Liver (tissue), 10 donors: ENCODE results near the gene KCNRG. TPM values are rescaled to one million over a fixed set of nuclear protein-coding genes. Genes with fewer than 3 reads are reported as not detected.

Experiments used
- DNase-seq: peaks from one replicate; pipeline ENCODE4 v3.0.0-alpha.2; 2017; ENCODE audit warnings: low spot score
- H3K27ac ChIP-seq, 2 donors: one replicate each; pipeline ENCODE4 v1.7.0; 2013; ENCODE audit warnings: inconsistent platforms in 2 of 2, low read length in 2 of 2, control low read depth in 1 of 2, low read depth in 1 of 2, mild to moderate bottlenecking in 1 of 2
- H3K27me3 ChIP-seq, 4 donors: one replicate each; pipeline versions ENCODE4 v1.6.1 to v1.7.0; 2013; ENCODE audit warnings: low read length in 3 of 4, inconsistent platforms in 1 of 4, mild to moderate bottlenecking in 1 of 4, moderate library complexity in 1 of 4; ENCODE audit not compliant: control insufficient read depth in 4 of 4, insufficient read depth in 4 of 4
- H3K36me3 ChIP-seq, 4 donors: one replicate each; pipeline versions ENCODE4 v1.6.1 to v1.7.0; 2013; ENCODE audit warnings: low read length in 3 of 4, mild to moderate bottlenecking in 3 of 4, low read depth in 1 of 4, moderate library complexity in 1 of 4; ENCODE audit not compliant: control insufficient read depth in 4 of 4, insufficient read depth in 3 of 4
- H3K4me1 ChIP-seq, 4 donors: one replicate each; pipeline versions ENCODE4 v1.6.1 to v1.7.0; 2013; ENCODE audit warnings: low read length in 3 of 4, mild to moderate bottlenecking in 3 of 4, moderate library complexity in 1 of 4; ENCODE audit not compliant: control insufficient read depth in 4 of 4, insufficient read depth in 4 of 4
- H3K4me3 ChIP-seq, 3 donors: one replicate each; pipeline versions ENCODE4 v1.6.1 to v1.7.0; 2013; ENCODE audit warnings: low read length in 3 of 3, control low read depth in 1 of 3, low read depth in 1 of 3, mild to moderate bottlenecking in 1 of 3
- H3K9ac ChIP-seq, 2 donors: one replicate each; pipeline ENCODE4 v1.7.0; 2013; ENCODE audit warnings: low read length in 2 of 2, mild to moderate bottlenecking in 2 of 2, moderate library complexity in 2 of 2, control low read depth in 1 of 2, low read depth in 1 of 2
- H3K9me3 ChIP-seq, 4 donors: one replicate each; pipeline versions ENCODE4 v1.6.1 to v1.7.0; 2013; ENCODE audit warnings: low read length in 3 of 4; ENCODE audit not compliant: control insufficient read depth in 4 of 4
- CTCF ChIP-seq: fragments of 150-350 bp; IDR thresholded peaks from 2 replicates; pipeline ENCODE4 v1.5.1; 2017; ENCODE audit warnings: improper control_type of control experiment, low read depth, low read length; ENCODE audit not compliant: missing input control
- EGR1 ChIP-seq, 2 donors: IDR thresholded peaks; 2 replicates each; pipeline ENCODE4 v1.6.1; 2016 to 2018; ENCODE audit warnings: antibody characterized with exemption in 2 of 2, low read depth in 2 of 2
- FOXA1 ChIP-seq: IDR thresholded peaks from 2 replicates; pipeline ENCODE4 v1.6.1; 2016; ENCODE audit warnings: antibody characterized with exemption
- FOXA2 ChIP-seq: IDR thresholded peaks from 2 replicates; pipeline ENCODE4 v1.6.1; 2016; ENCODE audit warnings: antibody characterized with exemption
- GABPA ChIP-seq, 2 donors: IDR thresholded peaks in 1 of 2; conservative IDR thresholded peaks in 1 of 2; 2 replicates each; pipeline ENCODE4 v1.6.1; 2016; ENCODE audit warnings: antibody characterized with exemption in 2 of 2, mild to moderate bottlenecking in 1 of 2, moderate library complexity in 1 of 2
- HNF4A ChIP-seq, 2 donors: conservative IDR thresholded peaks; 2 replicates each; pipeline ENCODE4 v1.6.1; 2016; ENCODE audit warnings: antibody characterized with exemption in 2 of 2, mild to moderate bottlenecking in 2 of 2
- HNF4G ChIP-seq: IDR thresholded peaks from 2 replicates; pipeline ENCODE4 v1.6.1; 2016; ENCODE audit warnings: antibody characterized with exemption
- JUND ChIP-seq, 2 donors: IDR thresholded peaks; 2 replicates each; pipeline ENCODE4 v1.6.1; 2016; ENCODE audit warnings: antibody characterized with exemption in 2 of 2
- NR2F2 ChIP-seq: IDR thresholded peaks from 2 replicates; pipeline ENCODE4 v1.6.1; 2016; ENCODE audit warnings: antibody characterized with exemption
- RAD21 ChIP-seq, 2 donors: IDR thresholded peaks; 2 replicates each; pipeline ENCODE4 v1.6.1; 2016; ENCODE audit warnings: antibody characterized with exemption in 2 of 2, mild to moderate bottlenecking in 2 of 2
- SP1 ChIP-seq: IDR thresholded peaks from 2 replicates; pipeline ENCODE4 v1.6.1; 2018; ENCODE audit warnings: antibody characterized with exemption, mild to moderate bottlenecking
- YY1 ChIP-seq: IDR thresholded peaks from 2 replicates; pipeline ENCODE4 v1.6.1; 2016; ENCODE audit warnings: antibody characterized with exemption, mild to moderate bottlenecking
- polyA plus RNA-seq, 2 donors: library from polyadenylated mRNA; stranded (reverse) in 1 of 2; unstranded in 1 of 2; fragments of 200-250 nt in 1 of 2; fragments of >200 nt in 1 of 2; fragmentation: Nextera tagmentation in 1 of 2; extraction: Ambion mirVana in 1 of 2; gene quantifications; one replicate each; pipeline versions ENCODE4 v1.2.1 to v1.2.3, GENCODE V29; 2013 to 2015
- small RNA-seq: library from RNA; depleted of rRNA; stranded (forward); fragments of <200 nt; gene quantifications from one replicate; pipeline ENCODE3, GENCODE V24; 2014
- total RNA-seq, 2 donors: library from RNA; depleted of rRNA; stranded (reverse); fragments of >200 nt; gene quantifications; one replicate each; pipeline ENCODE4 v1.2.3, GENCODE V29; 2014
- TF ChIP-seq, protein P1 (sequence below): IDR thresholded peaks from 2 replicates; pipeline ENCODE4 v1.6.1; 2016; ENCODE audit warnings: antibody characterized with exemption
- TF ChIP-seq, protein P2 (sequence below): IDR thresholded peaks from 2 replicates; pipeline ENCODE4 v1.6.1; 2016; ENCODE audit warnings: antibody characterized with exemption
- donor health status: healthy.
- donor health status: healthy.
- donor health status: healthy.
- donor health status: healthy.
- donor health status: healthy.

The KCNRG gene
- total and polyA plus RNA-seq, 4 donors: 0.18 to 2.1 (median 1.2) TPM

- no peak for TF ChIP-seq RAD21 (IDR thresholded peaks at IDR 0.05)
- no peak for TF ChIP-seq EGR1 (IDR thresholded peaks at IDR 0.05; ENCODE audit: low read depth in 2 of 2)
- TF ChIP-seq NR2F2: no peak
- no peak for TF ChIP-seq JUND (IDR thresholded peaks at IDR 0.05)
- no peak for TF ChIP-seq GABPA (IDR thresholded peaks at IDR 0.05 in 1 of 2, conservative IDR thresholded peaks at IDR 0.05 in 1 of 2)
- TF ChIP-seq FOXA2: no peak
- no peak for TF ChIP-seq HNF4A (conservative IDR thresholded peaks at IDR 0.05)
- TF ChIP-seq, protein P1, sequence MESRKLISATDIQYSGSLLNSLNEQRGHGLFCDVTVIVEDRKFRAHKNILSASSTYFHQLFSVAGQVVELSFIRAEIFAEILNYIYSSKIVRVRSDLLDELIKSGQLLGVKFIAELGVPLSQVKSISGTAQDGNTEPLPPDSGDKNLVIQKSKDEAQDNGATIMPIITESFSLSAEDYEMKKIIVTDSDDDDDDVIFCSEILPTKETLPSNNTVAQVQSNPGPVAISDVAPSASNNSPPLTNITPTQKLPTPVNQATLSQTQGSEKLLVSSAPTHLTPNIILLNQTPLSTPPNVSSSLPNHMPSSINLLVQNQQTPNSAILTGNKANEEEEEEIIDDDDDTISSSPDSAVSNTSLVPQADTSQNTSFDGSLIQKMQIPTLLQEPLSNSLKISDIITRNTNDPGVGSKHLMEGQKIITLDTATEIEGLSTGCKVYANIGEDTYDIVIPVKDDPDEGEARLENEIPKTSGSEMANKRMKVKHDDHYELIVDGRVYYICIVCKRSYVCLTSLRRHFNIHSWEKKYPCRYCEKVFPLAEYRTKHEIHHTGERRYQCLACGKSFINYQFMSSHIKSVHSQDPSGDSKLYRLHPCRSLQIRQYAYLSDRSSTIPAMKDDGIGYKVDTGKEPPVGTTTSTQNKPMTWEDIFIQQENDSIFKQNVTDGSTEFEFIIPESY: no peak
- no peak for TF ChIP-seq FOXA1
- TF ChIP-seq, protein P2, sequence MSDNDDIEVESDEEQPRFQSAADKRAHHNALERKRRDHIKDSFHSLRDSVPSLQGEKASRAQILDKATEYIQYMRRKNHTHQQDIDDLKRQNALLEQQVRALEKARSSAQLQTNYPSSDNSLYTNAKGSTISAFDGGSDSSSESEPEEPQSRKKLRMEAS: no peak
- TF ChIP-seq HNF4G: no peak
- no peak for TF ChIP-seq CTCF
- no peak for TF ChIP-seq YY1
- TF ChIP-seq SP1: no peak
- H3K9me3 ChIP-seq: no peaks in the 10 kb centered on the region
- no peak overlapping the region for H3K4me3 ChIP-seq
- H3K4me1 ChIP-seq: peaks cover 0 to 6% (median 3%) of the 10 kb centered on the region in 4 donors
- no peak overlapping the region for H3K9ac ChIP-seq
- H3K27ac ChIP-seq: no peak overlapping the region
- H3K36me3 ChIP-seq: peaks cover 0 to 6% (median 3%) of the 10 kb centered on the region in 4 donors
- no peak for DNase-seq
- no peaks in the 10 kb centered on the region for H3K27me3 ChIP-seq
Measured at GRCh38 chr13:50070186-50070585, 54.9 kb downstream of the KCNRG start.

Small RNAs within 50 kb of the gene (small RNA-seq; reads per million reads assigned to genes)
- gene MIR16-1 (1.9 reads per million, percentile 87 among the genes with 10 or more reads in this experiment), gene MIR3613 (0.95 reads per million, percentile 77 among the genes with 10 or more reads in this experiment), gene RF02105 (not detected), gene RF02106 (not detected), gene RF02107 (not detected), gene RF02108 (not detected)

Other genes starting within 250 kb of the KCNRG start
- gene KPNA3, start 222.8 kb upstream of the KCNRG start, total RNA-seq: 10 to 100 TPM; 20.2 to 22.0 TPM
- 10 to 100 TPM; 10.9 to 12.9 TPM for gene KPNA3, start 222.8 kb upstream of the KCNRG start, polyA plus RNA-seq
- 1 to 10 TPM; 3.7 to 3.9 TPM for gene SPRYD7, start 79.1 kb upstream of the KCNRG start, total RNA-seq
- gene SPRYD7, start 79.1 kb upstream of the KCNRG start, polyA plus RNA-seq: 10 to 100 TPM in 1 of 2 donors, 1 to 10 TPM in 1; 5.7 to 10.1 TPM
- gene TRIM13, start 18.4 kb upstream of the KCNRG start, total RNA-seq: 10 to 100 TPM in 1 of 2 donors, 1 to 10 TPM in 1; 9.4 to 10.5 TPM
- 1 to 10 TPM; 4.7 to 9.9 TPM for gene TRIM13, start 18.4 kb upstream of the KCNRG start, polyA plus RNA-seq